C4-2B (cell line): ENCODE measurements around the gene PAX4.

ENCODE experiments used
- ZFX ChIP-seq: fragments of 450-650 bp; IDR thresholded peaks from 2 replicates; pipeline ENCODE4 v1.6.1; 2017
- TF ChIP-seq, protein P1 (sequence below): fragments of 450-650 bp; conservative IDR thresholded peaks from 2 replicates; pipeline ENCODE4 v1.5.1; 2017; ENCODE audit warnings: mild to moderate bottlenecking

DNA sequence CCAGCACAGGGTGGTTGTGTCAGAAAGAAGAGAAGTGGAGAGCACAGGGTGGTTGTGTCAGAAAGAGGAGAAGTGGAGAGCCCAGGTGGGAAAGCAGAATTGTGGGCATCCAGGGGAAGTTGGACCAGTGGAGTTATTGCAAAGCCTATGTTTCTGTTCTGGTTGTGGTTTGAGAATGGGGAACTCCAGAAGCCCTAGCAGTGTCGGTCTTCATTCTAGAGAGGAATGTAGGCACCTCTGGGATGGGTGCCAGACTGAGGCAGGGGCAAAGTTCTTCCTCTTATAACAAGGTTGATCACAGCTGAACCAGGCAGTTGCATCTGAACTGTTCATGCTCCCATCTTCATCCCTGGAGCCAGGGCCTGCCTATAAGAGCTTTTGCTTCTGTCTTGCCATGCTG is 23.5 kb downstream of the PAX4 start:
- TF ChIP-seq, protein P1, sequence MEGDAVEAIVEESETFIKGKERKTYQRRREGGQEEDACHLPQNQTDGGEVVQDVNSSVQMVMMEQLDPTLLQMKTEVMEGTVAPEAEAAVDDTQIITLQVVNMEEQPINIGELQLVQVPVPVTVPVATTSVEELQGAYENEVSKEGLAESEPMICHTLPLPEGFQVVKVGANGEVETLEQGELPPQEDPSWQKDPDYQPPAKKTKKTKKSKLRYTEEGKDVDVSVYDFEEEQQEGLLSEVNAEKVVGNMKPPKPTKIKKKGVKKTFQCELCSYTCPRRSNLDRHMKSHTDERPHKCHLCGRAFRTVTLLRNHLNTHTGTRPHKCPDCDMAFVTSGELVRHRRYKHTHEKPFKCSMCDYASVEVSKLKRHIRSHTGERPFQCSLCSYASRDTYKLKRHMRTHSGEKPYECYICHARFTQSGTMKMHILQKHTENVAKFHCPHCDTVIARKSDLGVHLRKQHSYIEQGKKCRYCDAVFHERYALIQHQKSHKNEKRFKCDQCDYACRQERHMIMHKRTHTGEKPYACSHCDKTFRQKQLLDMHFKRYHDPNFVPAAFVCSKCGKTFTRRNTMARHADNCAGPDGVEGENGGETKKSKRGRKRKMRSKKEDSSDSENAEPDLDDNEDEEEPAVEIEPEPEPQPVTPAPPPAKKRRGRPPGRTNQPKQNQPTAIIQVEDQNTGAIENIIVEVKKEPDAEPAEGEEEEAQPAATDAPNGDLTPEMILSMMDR = no peak
- TF ChIP-seq ZFX = no peak
